Measurements from ENCODE around the gene TUNAR. TPM values are rescaled to one million over a fixed set of nuclear protein-coding genes. Genes with fewer than 3 reads are reported as not detected.

TUNAR gene
- total and polyA plus RNA-seq, 2 experiments from 2014 or later: 23.1 to 56.2 TPM

- Histone ChIP-seq H3K27ac (ENCODE audit: low read depth) (peak overlapping the region; percentile 86), H3K4me2 (no peak overlapping the region), H3K27me3 (ENCODE audit: insufficient read depth) (no peaks in the 10 kb centered on the region), H3K4me3 (no peak overlapping the region), H4K20me1 (replicated peaks; ENCODE audit: insufficient read depth) (no peaks in the 10 kb centered on the region), H2AFZ (no peak overlapping the region), H3K4me1 (ENCODE audit: insufficient read depth) (peaks cover 37% of the 10 kb centered on the region), H3K36me3 (ENCODE audit: insufficient read depth) (no peaks in the 10 kb centered on the region), H3K9me2 (ENCODE audit: insufficient read depth) (peaks cover 21% of the 10 kb centered on the region), H3K79me2 (replicated peaks; ENCODE audit: insufficient read depth) (no peaks in the 10 kb centered on the region), H3F3A (replicated peaks; ENCODE audit: low read depth) (no peaks in the 10 kb centered on the region)
- Mint-ChIP-seq H3K4me3 (no peak overlapping the region), H3K4me1 (peaks cover 54% of the 10 kb centered on the region), H3K27me3 (ENCODE audit: insufficient read depth, low read depth, poor library complexity) (peaks cover 11% of the 10 kb centered on the region), H3K36me3 (ENCODE audit: low read depth) (peaks cover 20% of the 10 kb centered on the region), H3K27ac (no peak overlapping the region; the same call in 1 of the 2 replicates), H3K9me3 (peaks cover 9% of the 10 kb centered on the region)
- no peak for ATAC-seq
- DNase-seq (ENCODE audit: low spot score): no peak
- TF ChIP-seq EZH2 (IDR thresholded peaks at IDR 0.05; ENCODE audit: low read depth, unreplicated experiment) (no peak), JUNB (IDR thresholded peaks at IDR 0.05; ENCODE audit: unreplicated experiment) (no peak), STAT1 (IDR thresholded peaks at IDR 0.05; ENCODE audit: unreplicated experiment) (no peak), ZNF331 (CRISPR knock-in tag; IDR thresholded peaks at IDR 0.05; ENCODE audit: low read depth) (no peak), EZH2phosphoT487 (IDR thresholded peaks at IDR 0.05; ENCODE audit: unreplicated experiment) (no peak), ZNF114 (CRISPR knock-in tag; IDR thresholded peaks at IDR 0.05) (no peak), NANOG (IDR thresholded peaks at IDR 0.05; ENCODE audit: borderline replicate concordance) (no peak), CREB1 (CRISPR knock-in tag; IDR thresholded peaks at IDR 0.05; ENCODE audit: low read depth) (no peak), POLR2AphosphoS5 (IDR thresholded peaks at IDR 0.05; ENCODE audit: low read depth) (no peak), ETS1 (IDR thresholded peaks at IDR 0.05) (no peak)
- TF ChIP-seq, protein P1, sequence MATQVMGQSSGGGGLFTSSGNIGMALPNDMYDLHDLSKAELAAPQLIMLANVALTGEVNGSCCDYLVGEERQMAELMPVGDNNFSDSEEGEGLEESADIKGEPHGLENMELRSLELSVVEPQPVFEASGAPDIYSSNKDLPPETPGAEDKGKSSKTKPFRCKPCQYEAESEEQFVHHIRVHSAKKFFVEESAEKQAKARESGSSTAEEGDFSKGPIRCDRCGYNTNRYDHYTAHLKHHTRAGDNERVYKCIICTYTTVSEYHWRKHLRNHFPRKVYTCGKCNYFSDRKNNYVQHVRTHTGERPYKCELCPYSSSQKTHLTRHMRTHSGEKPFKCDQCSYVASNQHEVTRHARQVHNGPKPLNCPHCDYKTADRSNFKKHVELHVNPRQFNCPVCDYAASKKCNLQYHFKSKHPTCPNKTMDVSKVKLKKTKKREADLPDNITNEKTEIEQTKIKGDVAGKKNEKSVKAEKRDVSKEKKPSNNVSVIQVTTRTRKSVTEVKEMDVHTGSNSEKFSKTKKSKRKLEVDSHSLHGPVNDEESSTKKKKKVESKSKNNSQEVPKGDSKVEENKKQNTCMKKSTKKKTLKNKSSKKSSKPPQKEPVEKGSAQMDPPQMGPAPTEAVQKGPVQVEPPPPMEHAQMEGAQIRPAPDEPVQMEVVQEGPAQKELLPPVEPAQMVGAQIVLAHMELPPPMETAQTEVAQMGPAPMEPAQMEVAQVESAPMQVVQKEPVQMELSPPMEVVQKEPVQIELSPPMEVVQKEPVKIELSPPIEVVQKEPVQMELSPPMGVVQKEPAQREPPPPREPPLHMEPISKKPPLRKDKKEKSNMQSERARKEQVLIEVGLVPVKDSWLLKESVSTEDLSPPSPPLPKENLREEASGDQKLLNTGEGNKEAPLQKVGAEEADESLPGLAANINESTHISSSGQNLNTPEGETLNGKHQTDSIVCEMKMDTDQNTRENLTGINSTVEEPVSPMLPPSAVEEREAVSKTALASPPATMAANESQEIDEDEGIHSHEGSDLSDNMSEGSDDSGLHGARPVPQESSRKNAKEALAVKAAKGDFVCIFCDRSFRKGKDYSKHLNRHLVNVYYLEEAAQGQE (IDR thresholded peaks at IDR 0.05; ENCODE audit: unreplicated experiment): no peak
- TF ChIP-seq, protein P2, sequence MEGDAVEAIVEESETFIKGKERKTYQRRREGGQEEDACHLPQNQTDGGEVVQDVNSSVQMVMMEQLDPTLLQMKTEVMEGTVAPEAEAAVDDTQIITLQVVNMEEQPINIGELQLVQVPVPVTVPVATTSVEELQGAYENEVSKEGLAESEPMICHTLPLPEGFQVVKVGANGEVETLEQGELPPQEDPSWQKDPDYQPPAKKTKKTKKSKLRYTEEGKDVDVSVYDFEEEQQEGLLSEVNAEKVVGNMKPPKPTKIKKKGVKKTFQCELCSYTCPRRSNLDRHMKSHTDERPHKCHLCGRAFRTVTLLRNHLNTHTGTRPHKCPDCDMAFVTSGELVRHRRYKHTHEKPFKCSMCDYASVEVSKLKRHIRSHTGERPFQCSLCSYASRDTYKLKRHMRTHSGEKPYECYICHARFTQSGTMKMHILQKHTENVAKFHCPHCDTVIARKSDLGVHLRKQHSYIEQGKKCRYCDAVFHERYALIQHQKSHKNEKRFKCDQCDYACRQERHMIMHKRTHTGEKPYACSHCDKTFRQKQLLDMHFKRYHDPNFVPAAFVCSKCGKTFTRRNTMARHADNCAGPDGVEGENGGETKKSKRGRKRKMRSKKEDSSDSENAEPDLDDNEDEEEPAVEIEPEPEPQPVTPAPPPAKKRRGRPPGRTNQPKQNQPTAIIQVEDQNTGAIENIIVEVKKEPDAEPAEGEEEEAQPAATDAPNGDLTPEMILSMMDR (conservative IDR thresholded peaks at IDR 0.05; ENCODE audit: low read depth in 2 of 2): no peak
- TF ChIP-seq, protein P3, sequence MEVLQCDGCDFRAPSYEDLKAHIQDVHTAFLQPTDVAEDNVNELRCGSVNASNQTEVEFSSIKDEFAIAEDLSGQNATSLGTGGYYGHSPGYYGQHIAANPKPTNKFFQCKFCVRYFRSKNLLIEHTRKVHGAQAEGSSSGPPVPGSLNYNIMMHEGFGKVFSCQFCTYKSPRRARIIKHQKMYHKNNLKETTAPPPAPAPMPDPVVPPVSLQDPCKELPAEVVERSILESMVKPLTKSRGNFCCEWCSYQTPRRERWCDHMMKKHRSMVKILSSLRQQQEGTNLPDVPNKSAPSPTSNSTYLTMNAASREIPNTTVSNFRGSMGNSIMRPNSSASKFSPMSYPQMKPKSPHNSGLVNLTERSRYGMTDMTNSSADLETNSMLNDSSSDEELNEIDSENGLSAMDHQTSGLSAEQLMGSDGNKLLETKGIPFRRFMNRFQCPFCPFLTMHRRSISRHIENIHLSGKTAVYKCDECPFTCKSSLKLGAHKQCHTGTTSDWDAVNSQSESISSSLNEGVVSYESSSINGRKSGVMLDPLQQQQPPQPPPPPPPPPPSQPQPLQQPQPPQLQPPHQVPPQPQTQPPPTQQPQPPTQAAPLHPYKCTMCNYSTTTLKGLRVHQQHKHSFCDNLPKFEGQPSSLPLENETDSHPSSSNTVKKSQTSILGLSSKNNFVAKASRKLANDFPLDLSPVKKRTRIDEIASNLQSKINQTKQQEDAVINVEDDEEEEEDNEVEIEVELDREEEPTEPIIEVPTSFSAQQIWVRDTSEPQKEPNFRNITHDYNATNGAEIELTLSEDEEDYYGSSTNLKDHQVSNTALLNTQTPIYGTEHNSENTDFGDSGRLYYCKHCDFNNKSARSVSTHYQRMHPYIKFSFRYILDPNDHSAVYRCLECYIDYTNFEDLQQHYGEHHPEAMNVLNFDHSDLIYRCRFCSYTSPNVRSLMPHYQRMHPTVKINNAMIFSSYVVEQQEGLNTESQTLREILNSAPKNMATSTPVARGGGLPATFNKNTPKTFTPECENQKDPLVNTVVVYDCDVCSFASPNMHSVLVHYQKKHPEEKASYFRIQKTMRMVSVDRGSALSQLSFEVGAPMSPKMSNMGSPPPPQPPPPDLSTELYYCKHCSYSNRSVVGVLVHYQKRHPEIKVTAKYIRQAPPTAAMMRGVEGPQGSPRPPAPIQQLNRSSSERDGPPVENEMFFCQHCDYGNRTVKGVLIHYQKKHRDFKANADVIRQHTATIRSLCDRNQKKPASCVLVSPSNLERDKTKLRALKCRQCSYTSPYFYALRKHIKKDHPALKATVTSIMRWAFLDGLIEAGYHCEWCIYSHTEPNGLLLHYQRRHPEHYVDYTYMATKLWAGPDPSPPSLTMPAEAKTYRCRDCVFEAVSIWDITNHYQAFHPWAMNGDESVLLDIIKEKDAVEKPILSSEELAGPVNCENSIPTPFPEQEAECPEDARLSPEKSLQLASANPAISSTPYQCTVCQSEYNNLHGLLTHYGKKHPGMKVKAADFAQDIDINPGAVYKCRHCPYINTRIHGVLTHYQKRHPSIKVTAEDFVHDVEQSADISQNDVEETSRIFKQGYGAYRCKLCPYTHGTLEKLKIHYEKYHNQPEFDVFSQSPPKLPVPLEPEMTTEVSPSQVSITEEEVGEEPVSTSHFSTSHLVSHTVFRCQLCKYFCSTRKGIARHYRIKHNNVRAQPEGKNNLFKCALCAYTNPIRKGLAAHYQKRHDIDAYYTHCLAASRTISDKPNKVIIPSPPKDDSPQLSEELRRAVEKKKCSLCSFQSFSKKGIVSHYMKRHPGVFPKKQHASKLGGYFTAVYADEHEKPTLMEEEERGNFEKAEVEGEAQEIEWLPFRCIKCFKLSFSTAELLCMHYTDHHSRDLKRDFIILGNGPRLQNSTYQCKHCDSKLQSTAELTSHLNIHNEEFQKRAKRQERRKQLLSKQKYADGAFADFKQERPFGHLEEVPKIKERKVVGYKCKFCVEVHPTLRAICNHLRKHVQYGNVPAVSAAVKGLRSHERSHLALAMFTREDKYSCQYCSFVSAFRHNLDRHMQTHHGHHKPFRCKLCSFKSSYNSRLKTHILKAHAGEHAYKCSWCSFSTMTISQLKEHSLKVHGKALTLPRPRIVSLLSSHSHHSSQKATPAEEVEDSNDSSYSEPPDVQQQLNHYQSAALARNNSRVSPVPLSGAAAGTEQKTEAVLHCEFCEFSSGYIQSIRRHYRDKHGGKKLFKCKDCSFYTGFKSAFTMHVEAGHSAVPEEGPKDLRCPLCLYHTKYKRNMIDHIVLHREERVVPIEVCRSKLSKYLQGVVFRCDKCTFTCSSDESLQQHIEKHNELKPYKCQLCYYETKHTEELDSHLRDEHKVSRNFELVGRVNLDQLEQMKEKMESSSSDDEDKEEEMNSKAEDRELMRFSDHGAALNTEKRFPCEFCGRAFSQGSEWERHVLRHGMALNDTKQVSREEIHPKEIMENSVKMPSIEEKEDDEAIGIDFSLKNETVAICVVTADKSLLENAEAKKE (CRISPR knock-in tag; IDR thresholded peaks at IDR 0.05): no peak
Measured at GRCh38 chr14:95956601-95957460, 80.2 kb downstream of the TUNAR start.
